Liver (tissue), 9 donors: ENCODE data around the gene FAM209B. TPM values are rescaled to one million over a fixed set of nuclear protein-coding genes. Genes with fewer than 3 reads are reported as not detected.

Experiments used
- DNase-seq: peaks from one replicate; pipeline ENCODE4 v3.0.0-alpha.2; 2017; ENCODE audit warnings: low spot score
- H3K27ac ChIP-seq, 2 donors: one replicate each; pipeline ENCODE4 v1.7.0; 2013; ENCODE audit warnings: inconsistent platforms in 2 of 2, low read length in 2 of 2, control low read depth in 1 of 2, low read depth in 1 of 2, mild to moderate bottlenecking in 1 of 2
- H3K27me3 ChIP-seq, 4 donors: one replicate each; pipeline versions ENCODE4 v1.6.1 to v1.7.0; 2013; ENCODE audit warnings: low read length in 3 of 4, inconsistent platforms in 1 of 4, mild to moderate bottlenecking in 1 of 4, moderate library complexity in 1 of 4; ENCODE audit not compliant: control insufficient read depth in 4 of 4, insufficient read depth in 4 of 4
- H3K36me3 ChIP-seq, 4 donors: one replicate each; pipeline versions ENCODE4 v1.6.1 to v1.7.0; 2013; ENCODE audit warnings: low read length in 3 of 4, mild to moderate bottlenecking in 3 of 4, low read depth in 1 of 4, moderate library complexity in 1 of 4; ENCODE audit not compliant: control insufficient read depth in 4 of 4, insufficient read depth in 3 of 4
- H3K4me1 ChIP-seq, 4 donors: one replicate each; pipeline versions ENCODE4 v1.6.1 to v1.7.0; 2013; ENCODE audit warnings: low read length in 3 of 4, mild to moderate bottlenecking in 3 of 4, moderate library complexity in 1 of 4; ENCODE audit not compliant: control insufficient read depth in 4 of 4, insufficient read depth in 4 of 4
- H3K4me3 ChIP-seq, 3 donors: one replicate each; pipeline versions ENCODE4 v1.6.1 to v1.7.0; 2013; ENCODE audit warnings: low read length in 3 of 3, control low read depth in 1 of 3, low read depth in 1 of 3, mild to moderate bottlenecking in 1 of 3
- H3K9ac ChIP-seq, 2 donors: one replicate each; pipeline ENCODE4 v1.7.0; 2013; ENCODE audit warnings: low read length in 2 of 2, mild to moderate bottlenecking in 2 of 2, moderate library complexity in 2 of 2, control low read depth in 1 of 2, low read depth in 1 of 2
- H3K9me3 ChIP-seq, 4 donors: one replicate each; pipeline versions ENCODE4 v1.6.1 to v1.7.0; 2013; ENCODE audit warnings: low read length in 3 of 4; ENCODE audit not compliant: control insufficient read depth in 4 of 4
- CTCF ChIP-seq: fragments of 150-350 bp; IDR thresholded peaks from 2 replicates; pipeline ENCODE4 v1.5.1; 2017; ENCODE audit warnings: improper control_type of control experiment, low read depth, low read length; ENCODE audit not compliant: missing input control
- EGR1 ChIP-seq, 2 donors: IDR thresholded peaks; 2 replicates each; pipeline ENCODE4 v1.6.1; 2016 to 2018; ENCODE audit warnings: antibody characterized with exemption in 2 of 2, low read depth in 2 of 2
- FOXA1 ChIP-seq: IDR thresholded peaks from 2 replicates; pipeline ENCODE4 v1.6.1; 2016; ENCODE audit warnings: antibody characterized with exemption
- FOXA2 ChIP-seq: IDR thresholded peaks from 2 replicates; pipeline ENCODE4 v1.6.1; 2016; ENCODE audit warnings: antibody characterized with exemption
- GABPA ChIP-seq, 2 donors: IDR thresholded peaks in 1 of 2; conservative IDR thresholded peaks in 1 of 2; 2 replicates each; pipeline ENCODE4 v1.6.1; 2016; ENCODE audit warnings: antibody characterized with exemption in 2 of 2, mild to moderate bottlenecking in 1 of 2, moderate library complexity in 1 of 2
- HNF4G ChIP-seq: IDR thresholded peaks from 2 replicates; pipeline ENCODE4 v1.6.1; 2016; ENCODE audit warnings: antibody characterized with exemption
- REST ChIP-seq: IDR thresholded peaks from 2 replicates; pipeline ENCODE4 v1.6.1; 2016; ENCODE audit warnings: antibody characterized with exemption, mild to moderate bottlenecking
- RXRA ChIP-seq, 2 donors: IDR thresholded peaks; 2 replicates each; pipeline ENCODE4 v1.6.1; 2017 to 2018; ENCODE audit warnings: antibody characterized with exemption in 2 of 2, mild to moderate bottlenecking in 1 of 2
- ZBTB33 ChIP-seq: IDR thresholded peaks from 2 replicates; pipeline ENCODE4 v1.6.1; 2016; ENCODE audit warnings: antibody characterized with exemption
- WGBS: extraction: QIAGEN DNeasy Blood & Tissue Kit; methylation state at CpG from one replicate; pipeline ENCODE4 v1.1.7; 2013; 5-methylcytosine and 5-hydroxymethylcytosine counted together
- polyA plus RNA-seq, 2 donors: library from polyadenylated mRNA; stranded (reverse) in 1 of 2; unstranded in 1 of 2; fragments of 200-250 nt in 1 of 2; fragments of >200 nt in 1 of 2; fragmentation: Nextera tagmentation in 1 of 2; extraction: Ambion mirVana in 1 of 2; gene quantifications; one replicate each; pipeline versions ENCODE4 v1.2.1 to v1.2.3, GENCODE V29; 2013 to 2015
- total RNA-seq, 2 donors: library from RNA; depleted of rRNA; stranded (reverse); fragments of >200 nt; gene quantifications; one replicate each; pipeline ENCODE4 v1.2.3, GENCODE V29; 2014
- donor health status: healthy.
- donor health status: healthy.
- donor health status: healthy.
- donor health status: healthy.
- donor health status: healthy.

Gene FAM209B
- total and polyA plus RNA-seq, 4 donors, result 0.38 TPM; not detected in 3

- TF ChIP-seq REST (no peak), RXRA (IDR thresholded peaks at IDR 0.05) (no peak)
Observed at GRCh38 chr20:56573986-56574385, 40.9 kb downstream of the FAM209B start (continued).

- DNase-seq, result no peak
- Histone ChIP-seq H3K36me3 (no peaks in the 10 kb centered on the region), H3K9ac (no peak overlapping the region), H3K27ac (no peak overlapping the region), H3K27me3 (peaks cover 0 to 5% (median 0%) of the 10 kb centered on the region in 4 donors), H3K9me3 (no peaks in the 10 kb centered on the region), H3K4me1 (no peaks in the 10 kb centered on the region), H3K4me3 (no peak overlapping the region)
- TF ChIP-seq GABPA (IDR thresholded peaks at IDR 0.05 in 1 of 2, conservative IDR thresholded peaks at IDR 0.05 in 1 of 2) (no peak), FOXA2 (no peak), ZBTB33 (no peak), FOXA1 (no peak), HNF4G (no peak), CTCF (no peak)
- WGBS, result 74% methylated on average over 10 of the region's 10 CpGs
Observed at GRCh38 chr20:56574531-56575142, 41.6 kb downstream of the FAM209B start.

GRCh38 chr20:56575157-56575556 lies 42.1 kb downstream of the FAM209B start:
- Histone ChIP-seq H3K9me3 (no peaks in the 10 kb centered on the region), H3K4me3 (no peak overlapping the region), H3K4me1 (no peaks in the 10 kb centered on the region), H3K9ac (no peak overlapping the region), H3K27ac (no peak overlapping the region), H3K36me3 (no peaks in the 10 kb centered on the region), H3K27me3 (peaks cover 0 to 5% (median 0%) of the 10 kb centered on the region in 4 donors)
- TF ChIP-seq FOXA2, result no peak
- TF ChIP-seq EGR1 (IDR thresholded peaks at IDR 0.05; ENCODE audit: low read depth in 2 of 2), result no peak
- no peak for DNase-seq
- WGBS, result 74% methylated on average over 9 of the region's 9 CpGs
